Testis (tissue), 3 donors: ENCODE data around the gene NAXE. TPM values are rescaled to one million over a fixed set of nuclear protein-coding genes. Genes with fewer than 3 reads are reported as not detected.

Source experiments
- DNase-seq: peaks from one replicate; pipeline ENCODE4 v3.0.0-alpha.2; 2019
- H3K27ac ChIP-seq, 2 donors: fragments of 200-600 bp; sonication (generic); one replicate each; pipeline ENCODE4 v1.5.1; 2019
- H3K27me3 ChIP-seq: fragments of 200-600 bp; sonication (generic); one replicate; pipeline ENCODE4 v1.5.1; 2019
- H3K36me3 ChIP-seq: fragments of 200-600 bp; sonication (generic); one replicate; pipeline ENCODE4 v1.5.1; 2017; ENCODE audit warnings: low read depth; ENCODE audit errors: missing control alignments
- H3K4me1 ChIP-seq: fragments of 200-600 bp; sonication (generic); one replicate; pipeline ENCODE4 v1.5.1; 2019
- H3K4me3 ChIP-seq, 2 donors: fragments of 200-600 bp; sonication (generic); one replicate each; pipeline ENCODE4 v1.5.1; 2017 to 2019
- H3K9me3 ChIP-seq: fragments of 200-600 bp; sonication (generic); one replicate; pipeline ENCODE4 v1.5.1; 2017
- CTCF ChIP-seq, 3 experiments: fragments of 450-650 bp in 2 of 3; fragments of 200-600 bp in 1 of 3; sonication (generic) in 1 of 3; IDR thresholded peaks; one replicate each; pipeline ENCODE4 v1.5.1; 2016 to 2019; ENCODE audit warnings: antibody characterized with exemption in 3 of 3, mild to moderate bottlenecking in 2 of 3, moderate library complexity in 1 of 3
- POLR2A ChIP-seq: fragments of 450-650 bp; IDR thresholded peaks from one replicate; pipeline ENCODE4 v1.6.1; 2017; ENCODE audit warnings: antibody characterized with exemption, mild to moderate bottlenecking, moderate library complexity
- WGBS, 2 donors: methylation state at CpG; one replicate each; pipeline ENCODE4 v1.1.5; 2018; 5-methylcytosine and 5-hydroxymethylcytosine counted together
- intact Hi-C: fragments of 100-400 bp; cut with DNase I; formaldehyde crosslinking; loops from one replicate; pipeline ENCODE4 v1.15.1; 2023; ENCODE audit warnings: low total_unique reads
- polyA plus RNA-seq: library from polyadenylated mRNA; stranded (reverse); fragments of 350-450 nt; fragmentation: Illumina TruSeq; extraction: RNeasy Lipid Tissue Mini Kit (QIAGEN cat#74804); gene quantifications from one replicate; pipeline ENCODE4 v1.2.3, GENCODE V29; 2014; ENCODE audit warnings: low read depth, low replicate concordance; ENCODE audit not compliant: insufficient read depth
- total RNA-seq, 2 donors: library from RNA; depleted of rRNA; stranded (reverse); fragments of >200 nt; gene quantifications; one replicate each; pipeline ENCODE4 v1.2.3, GENCODE V29; 2016

The NAXE gene
- total and polyA plus RNA-seq, 3 donors from 2014 or later: 110 to 200 (median 142) TPM

- no peak for DNase-seq
- TF ChIP-seq POLR2A: no peak
- TF ChIP-seq CTCF (IDR thresholded peaks at IDR 0.05): no peak
- no peak overlapping the region for H3K27ac ChIP-seq
Measured at GRCh38 chr1:156560585-156561163, 30.9 kb upstream of the NAXE start.

GRCh38 chr1:156565519-156565918 lies 26.1 kb upstream of the NAXE start:
- Histone ChIP-seq H3K9me3 (no peaks in the 10 kb centered on the region), H3K36me3 (no peaks in the 10 kb centered on the region), H3K27me3 (no peaks in the 10 kb centered on the region), H3K27ac (no peak overlapping the region), H3K4me3 (no peak overlapping the region), H3K4me1 (no peaks in the 10 kb centered on the region)
- TF ChIP-seq POLR2A (no peak), CTCF (IDR thresholded peaks at IDR 0.05) (no peak)
- DNase-seq: no peak
- intact Hi-C loops: no loop called here
- WGBS, 2 donors: 85 to 91% methylated on average over 2 of the region's 2 CpGs

More at GRCh38 chr1:156560585-156561163, 30.9 kb upstream of the NAXE start:
- no peaks in the 10 kb centered on the region for H3K9me3 ChIP-seq
- no peaks in the 10 kb centered on the region for H3K36me3 ChIP-seq
- 66 to 71% methylated on average over 5 of the region's 5 CpGs for WGBS, 2 donors
- no peaks in the 10 kb centered on the region for H3K4me1 ChIP-seq
- no peaks in the 10 kb centered on the region for H3K27me3 ChIP-seq
- intact Hi-C loops: no loop called here
- H3K4me3 ChIP-seq: no peak overlapping the region

- H3K4me1 ChIP-seq: no peaks in the 10 kb centered on the region
- no peak overlapping the region for H3K27ac ChIP-seq
- intact Hi-C loops: no loop called here
- no peak for DNase-seq
- no peak for TF ChIP-seq CTCF (IDR thresholded peaks at IDR 0.05)
- TF ChIP-seq POLR2A: no peak
- no peak overlapping the region for H3K4me3 ChIP-seq
- no peaks in the 10 kb centered on the region for H3K27me3 ChIP-seq
- no peaks in the 10 kb centered on the region for H3K36me3 ChIP-seq
- 85 to 90% methylated on average over 4 of the region's 4 CpGs for WGBS, 2 donors
- no peaks in the 10 kb centered on the region for H3K9me3 ChIP-seq
Measured at GRCh38 chr1:156566436-156566835, 25.1 kb upstream of the NAXE start.

- Histone ChIP-seq H3K27me3 (no peaks in the 10 kb centered on the region), H3K4me1 (peaks cover 12% of the 10 kb centered on the region), H3K36me3 (no peaks in the 10 kb centered on the region), H3K9me3 (no peaks in the 10 kb centered on the region), H3K4me3 (no peak overlapping the region), H3K27ac (no peak overlapping the region)
- TF ChIP-seq POLR2A: no peak
- TF ChIP-seq CTCF (IDR thresholded peaks at IDR 0.05): no peak
- intact Hi-C loops: no loop called here
- no peak for DNase-seq
- 31 to 41% methylated on average over 4 of the region's 4 CpGs for WGBS, 2 donors
Measured at GRCh38 chr1:156571261-156571852, 20.2 kb upstream of the NAXE start.
